ENCODE data around the gene SORBS1.

The SORBS1 gene

DNA sequence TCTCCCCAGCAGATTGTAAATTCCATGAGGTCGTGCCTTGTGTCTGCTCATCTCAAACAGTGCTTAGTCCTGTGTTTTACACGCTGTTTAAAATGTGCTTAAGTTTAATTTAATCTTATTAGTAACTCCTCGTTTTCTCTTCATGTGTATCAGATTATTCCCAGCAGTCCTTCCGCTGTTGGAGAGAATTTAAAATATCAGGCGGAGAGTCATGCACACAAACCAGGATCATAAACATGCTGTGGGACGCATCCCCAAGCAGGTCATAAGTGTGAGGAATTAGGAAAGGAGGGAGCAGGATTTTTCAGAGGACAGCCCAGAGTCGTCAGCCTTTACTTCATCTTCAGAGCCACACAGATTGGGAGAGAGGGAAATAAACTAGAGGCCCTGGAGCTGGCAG is 4.2 kb upstream of the SORBS1 start:
- Histone ChIP-seq H3K27ac (ENCODE audit: low read depth, low read length, severe bottlenecking) (no peak overlapping the region), H3K36me3 (ENCODE audit: control insufficient read depth, insufficient read depth, low read length) (no peaks in the 10 kb centered on the region)

DNA sequence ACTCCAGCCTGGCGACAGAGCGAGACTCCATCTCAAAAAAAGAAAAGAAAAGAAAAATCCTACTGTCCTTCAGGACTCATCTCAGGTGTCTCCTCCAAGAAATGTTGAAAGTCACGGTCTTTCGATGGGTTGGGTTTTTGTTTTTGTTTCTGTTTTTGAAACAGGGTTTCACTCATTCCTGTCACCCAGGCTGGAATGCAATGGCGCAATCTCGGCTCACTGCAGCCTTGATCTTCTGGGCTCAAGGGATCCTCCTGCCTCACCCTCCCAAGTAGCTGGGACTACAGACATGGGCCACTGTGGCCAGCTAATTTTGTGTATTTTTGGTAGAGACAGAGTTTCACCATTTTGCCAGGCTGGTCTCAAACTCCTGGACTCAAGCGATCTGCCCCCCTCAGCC is 3.1 kb upstream of the SORBS1 start:
- Histone ChIP-seq H3K36me3 (ENCODE audit: control insufficient read depth, insufficient read depth, low read length) (no peaks in the 10 kb centered on the region), H3K27ac (ENCODE audit: low read depth, low read length, severe bottlenecking) (no peak overlapping the region), H3K4me3 (ENCODE audit: extremely low read depth, insufficient read depth, low read length, poor library complexity, severe bottlenecking) (no peak overlapping the region), H3K4me1 (ENCODE audit: control insufficient read depth, insufficient read depth, low read length, poor library complexity, severe bottlenecking) (peaks cover 12% of the 10 kb centered on the region), H3K9me3 (ENCODE audit: control insufficient read depth, low read length) (no peaks in the 10 kb centered on the region)
- 91 to 92% methylated on average over 1 to 4 of the region's 7 CpGs for WGBS, 2 experiments (ENCODE audit: insufficient coverage in 2 of 2)

More for the DNA sequence above, 4.2 kb upstream of the SORBS1 start:
- Histone ChIP-seq H3K4me1 (ENCODE audit: control insufficient read depth, insufficient read depth, low read length, poor library complexity, severe bottlenecking) (peaks cover 8% of the 10 kb centered on the region), H3K4me3 (ENCODE audit: extremely low read depth, insufficient read depth, low read length, poor library complexity, severe bottlenecking) (no peak overlapping the region), H3K9me3 (ENCODE audit: control insufficient read depth, low read length) (no peaks in the 10 kb centered on the region)
- 97% methylated on average over 3 of the region's 7 CpGs; no CpG with 5 or more reads in 1 of the 2 experiments for WGBS, 2 experiments (ENCODE audit: insufficient coverage in 2 of 2)

DNA sequence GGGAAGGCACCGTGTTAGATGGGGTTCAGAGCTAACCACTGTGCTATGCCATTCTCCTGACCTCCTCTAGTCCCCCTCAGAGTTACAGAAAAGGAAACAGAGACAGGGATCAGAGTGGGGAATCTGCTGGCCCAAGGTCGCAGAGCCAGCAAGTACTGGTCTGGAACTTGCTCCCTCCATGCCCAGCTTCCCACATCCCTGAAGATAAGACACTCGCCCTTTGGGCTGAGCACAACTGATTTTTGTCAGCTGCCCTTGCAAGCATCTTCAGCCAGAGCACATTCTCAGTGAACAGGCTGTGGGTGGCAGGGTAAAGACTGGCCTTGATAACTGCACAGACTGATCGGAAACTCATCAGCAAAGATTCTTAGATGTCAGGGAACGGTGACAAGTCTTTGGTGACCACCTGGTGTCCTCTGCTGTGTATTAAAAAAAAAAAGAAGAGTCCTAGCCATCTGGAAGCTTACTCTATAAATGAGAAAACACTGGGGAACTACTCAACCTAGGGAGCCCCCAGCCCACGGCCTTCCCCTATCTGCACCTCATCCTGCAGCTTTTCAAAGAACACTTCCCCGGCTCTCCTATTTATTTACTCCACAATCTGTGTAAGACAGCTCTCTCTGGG is 1.3 kb upstream of the SORBS1 start:
- H3K36me3 ChIP-seq (ENCODE audit: control insufficient read depth, insufficient read depth, low read length) = no peaks in the 10 kb centered on the region
- peaks cover 19% of the 10 kb centered on the region for H3K4me1 ChIP-seq (ENCODE audit: control insufficient read depth, insufficient read depth, low read length, poor library complexity, severe bottlenecking)
- no peak overlapping the region for H3K4me3 ChIP-seq (ENCODE audit: extremely low read depth, insufficient read depth, low read length, poor library complexity, severe bottlenecking)
- no peak overlapping the region for H3K27ac ChIP-seq (ENCODE audit: low read depth, low read length, severe bottlenecking)
- H3K9me3 ChIP-seq (ENCODE audit: control insufficient read depth, low read length) = no peaks in the 10 kb centered on the region
- WGBS, 2 experiments (ENCODE audit: insufficient coverage in 2 of 2) = 65 to 91% methylated on average over 3 to 4 of the region's 7 CpGs

DNA sequence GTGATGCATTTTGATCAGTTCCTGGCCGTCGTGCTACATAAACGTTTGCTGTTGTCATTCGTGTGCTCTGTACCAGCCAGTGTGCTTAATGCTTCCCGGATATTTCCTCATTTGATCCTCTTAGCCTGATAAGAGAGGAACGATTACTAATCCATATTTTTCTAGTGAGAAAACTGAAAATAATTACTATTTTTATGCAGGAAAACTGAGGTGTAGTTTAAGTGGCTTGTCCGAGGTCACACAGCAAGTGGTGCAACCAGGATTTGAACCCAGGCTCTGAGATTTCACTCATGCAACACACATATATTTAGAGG is 650 bp upstream of the SORBS1 start:
- H3K4me1 ChIP-seq (ENCODE audit: control insufficient read depth, insufficient read depth, low read length, poor library complexity, severe bottlenecking) = peaks cover 19% of the 10 kb centered on the region
- no peaks in the 10 kb centered on the region for H3K36me3 ChIP-seq (ENCODE audit: control insufficient read depth, insufficient read depth, low read length)
- no peaks in the 10 kb centered on the region for H3K9me3 ChIP-seq (ENCODE audit: control insufficient read depth, low read length)
- H3K27ac ChIP-seq (ENCODE audit: low read depth, low read length, severe bottlenecking) = no peak overlapping the region
- 66 to 72% methylated on average over 4 to 5 of the region's 7 CpGs for WGBS, 2 experiments (ENCODE audit: insufficient coverage in 2 of 2)
- peak overlapping the region; percentile 57 for H3K4me3 ChIP-seq (ENCODE audit: extremely low read depth, insufficient read depth, low read length, poor library complexity, severe bottlenecking)

- H3K4me3 ChIP-seq (ENCODE audit: extremely low read depth, insufficient read depth, low read length, poor library complexity, severe bottlenecking) = peak overlapping the region; percentile 57
- H3K4me1 ChIP-seq (ENCODE audit: control insufficient read depth, insufficient read depth, low read length, poor library complexity, severe bottlenecking) = peaks cover 14% of the 10 kb centered on the region
- no peaks in the 10 kb centered on the region for H3K9me3 ChIP-seq (ENCODE audit: control insufficient read depth, low read length)
- WGBS, 2 experiments (ENCODE audit: insufficient coverage in 2 of 2) = 1% methylated on average over 39 to 42 of the region's 48 CpGs
- H3K36me3 ChIP-seq (ENCODE audit: control insufficient read depth, insufficient read depth, low read length) = no peaks in the 10 kb centered on the region
- peak overlapping the region; percentile 33 for H3K27ac ChIP-seq (ENCODE audit: low read depth, low read length, severe bottlenecking)
These were observed 644 bp downstream of the SORBS1 start for GRCh38 chr10:95560278-95561176.

DNA sequence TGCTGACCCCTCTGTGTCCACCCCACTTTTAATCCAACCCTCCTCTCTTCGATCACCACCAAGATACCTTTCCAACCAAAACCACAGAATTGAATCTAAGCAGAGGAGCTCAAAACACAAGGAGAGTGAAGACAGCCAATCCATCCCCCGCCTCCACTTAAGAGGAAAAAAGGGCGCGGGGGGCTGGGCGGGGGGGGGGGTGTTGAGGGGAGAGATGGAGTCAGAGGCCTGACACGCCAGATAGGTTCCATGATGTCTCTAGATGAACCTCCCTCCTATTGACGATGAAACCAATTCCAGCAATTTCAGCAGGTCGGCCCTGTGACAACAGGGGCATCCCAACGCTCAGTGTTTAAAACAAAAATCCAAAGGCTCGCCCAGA is 1.3 kb downstream of the SORBS1 start:
- H3K4me1 ChIP-seq (ENCODE audit: control insufficient read depth, insufficient read depth, low read length, poor library complexity, severe bottlenecking) = peaks cover 11% of the 10 kb centered on the region
- H3K27ac ChIP-seq (ENCODE audit: low read depth, low read length, severe bottlenecking) = peak overlapping the region; percentile 33
- H3K9me3 ChIP-seq (ENCODE audit: control insufficient read depth, low read length) = no peaks in the 10 kb centered on the region
- no peaks in the 10 kb centered on the region for H3K36me3 ChIP-seq (ENCODE audit: control insufficient read depth, insufficient read depth, low read length)
- WGBS, 2 experiments (ENCODE audit: insufficient coverage in 2 of 2) = 0 to 7% methylated on average over 4 of the region's 10 CpGs
- peak overlapping the region; percentile 57 for H3K4me3 ChIP-seq (ENCODE audit: extremely low read depth, insufficient read depth, low read length, poor library complexity, severe bottlenecking)

DNA sequence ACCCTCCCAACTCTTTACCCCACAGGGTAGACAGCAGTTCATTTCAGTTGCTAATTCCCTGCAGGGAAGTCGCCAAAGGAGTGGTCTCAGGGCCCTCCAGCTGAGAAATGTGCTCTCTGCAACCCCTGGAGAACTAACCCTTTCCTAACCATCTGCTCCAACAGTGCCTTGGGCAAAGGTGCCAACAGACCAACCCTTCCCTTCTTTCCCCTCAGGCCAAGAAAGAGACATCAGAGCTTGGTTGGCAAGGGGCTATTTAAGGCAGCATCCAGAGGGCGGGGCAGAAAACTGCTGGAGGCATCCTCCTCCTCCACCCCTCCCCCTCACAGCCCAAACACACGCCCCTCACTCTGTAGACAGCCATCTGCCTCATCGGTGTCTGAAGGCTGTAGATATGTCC is 1.7 kb downstream of the SORBS1 start:
- Histone ChIP-seq H3K27ac (ENCODE audit: low read depth, low read length, severe bottlenecking) (peak overlapping the region; percentile 3), H3K9me3 (ENCODE audit: control insufficient read depth, low read length) (no peaks in the 10 kb centered on the region), H3K4me3 (ENCODE audit: extremely low read depth, insufficient read depth, low read length, poor library complexity, severe bottlenecking) (peak overlapping the region; percentile 57), H3K36me3 (ENCODE audit: control insufficient read depth, insufficient read depth, low read length) (no peaks in the 10 kb centered on the region), H3K4me1 (ENCODE audit: control insufficient read depth, insufficient read depth, low read length, poor library complexity, severe bottlenecking) (peaks cover 11% of the 10 kb centered on the region)
- WGBS, 2 experiments (ENCODE audit: insufficient coverage in 2 of 2) = 0 to 6% methylated on average over 2 to 4 of the region's 4 CpGs

- 80 to 100% methylated on average over 1 of the region's 1 CpG for WGBS, 2 experiments (ENCODE audit: insufficient coverage in 2 of 2)
- Histone ChIP-seq H3K36me3 (ENCODE audit: control insufficient read depth, insufficient read depth, low read length) (no peaks in the 10 kb centered on the region), H3K4me3 (ENCODE audit: extremely low read depth, insufficient read depth, low read length, poor library complexity, severe bottlenecking) (peak overlapping the region; percentile 57), H3K9me3 (ENCODE audit: control insufficient read depth, low read length) (no peaks in the 10 kb centered on the region), H3K27ac (ENCODE audit: low read depth, low read length, severe bottlenecking) (no peak overlapping the region), H3K4me1 (ENCODE audit: control insufficient read depth, insufficient read depth, low read length, poor library complexity, severe bottlenecking) (peaks cover 11% of the 10 kb centered on the region)
These were observed 2.4 kb downstream of the SORBS1 start for GRCh38 chr10:95558593-95559320.

GRCh38 chr10:95556994-95557767 is 4.0 kb downstream of the SORBS1 start:
- H3K9me3 ChIP-seq (ENCODE audit: control insufficient read depth, low read length) = no peaks in the 10 kb centered on the region
- peaks cover 15% of the 10 kb centered on the region for H3K4me1 ChIP-seq (ENCODE audit: control insufficient read depth, insufficient read depth, low read length, poor library complexity, severe bottlenecking)
- 88 to 98% methylated on average over 3 to 7 of the region's 8 CpGs for WGBS, 2 experiments (ENCODE audit: insufficient coverage in 2 of 2)
- no peak overlapping the region for H3K4me3 ChIP-seq (ENCODE audit: extremely low read depth, insufficient read depth, low read length, poor library complexity, severe bottlenecking)
- no peak overlapping the region for H3K27ac ChIP-seq (ENCODE audit: low read depth, low read length, severe bottlenecking)
- no peaks in the 10 kb centered on the region for H3K36me3 ChIP-seq (ENCODE audit: control insufficient read depth, insufficient read depth, low read length)

GRCh38 chr10:95553674-95554073 is 7.5 kb downstream of the SORBS1 start:
- no peaks in the 10 kb centered on the region for H3K9me3 ChIP-seq (ENCODE audit: control insufficient read depth, low read length)
- no peak overlapping the region for H3K27ac ChIP-seq (ENCODE audit: low read depth, low read length, severe bottlenecking)
- H3K4me3 ChIP-seq (ENCODE audit: extremely low read depth, insufficient read depth, low read length, poor library complexity, severe bottlenecking) = no peak overlapping the region
- 100% methylated on average over 2 of the region's 4 CpGs; no CpG with 5 or more reads in 1 of the 2 experiments for WGBS, 2 experiments (ENCODE audit: insufficient coverage in 2 of 2)
- peaks cover 17% of the 10 kb centered on the region for H3K4me1 ChIP-seq (ENCODE audit: control insufficient read depth, insufficient read depth, low read length, poor library complexity, severe bottlenecking)
- H3K36me3 ChIP-seq (ENCODE audit: control insufficient read depth, insufficient read depth, low read length) = no peaks in the 10 kb centered on the region
